Testis (tissue), 3 donors: Measurements from ENCODE around the gene SLC7A14. TPM values are rescaled to one million over a fixed set of nuclear protein-coding genes. Genes with fewer than 3 reads are reported as not detected.
A peak's percentile ranks its signal among the peaks of the same experiment; 100 is the strongest.

Experiments used
- DNase-seq: peaks from one replicate; pipeline ENCODE4 v3.0.0-alpha.2; 2019
- H3K27ac ChIP-seq, 2 donors: fragments of 200-600 bp; sonication (generic); one replicate each; pipeline ENCODE4 v1.5.1; 2019
- H3K27me3 ChIP-seq: fragments of 200-600 bp; sonication (generic); one replicate; pipeline ENCODE4 v1.5.1; 2019
- H3K36me3 ChIP-seq: fragments of 200-600 bp; sonication (generic); one replicate; pipeline ENCODE4 v1.5.1; 2017; ENCODE audit warnings: low read depth; ENCODE audit errors: missing control alignments
- H3K4me1 ChIP-seq: fragments of 200-600 bp; sonication (generic); one replicate; pipeline ENCODE4 v1.5.1; 2019
- H3K4me3 ChIP-seq, 2 donors: fragments of 200-600 bp; sonication (generic); one replicate each; pipeline ENCODE4 v1.5.1; 2017 to 2019
- H3K9me3 ChIP-seq: fragments of 200-600 bp; sonication (generic); one replicate; pipeline ENCODE4 v1.5.1; 2017
- CTCF ChIP-seq, 3 experiments: fragments of 450-650 bp in 2 of 3; fragments of 200-600 bp in 1 of 3; sonication (generic) in 1 of 3; IDR thresholded peaks; one replicate each; pipeline ENCODE4 v1.5.1; 2016 to 2019; ENCODE audit warnings: antibody characterized with exemption in 3 of 3, mild to moderate bottlenecking in 2 of 3, moderate library complexity in 1 of 3
- POLR2A ChIP-seq: fragments of 450-650 bp; IDR thresholded peaks from one replicate; pipeline ENCODE4 v1.6.1; 2017; ENCODE audit warnings: antibody characterized with exemption, mild to moderate bottlenecking, moderate library complexity
- WGBS, 2 donors: methylation state at CpG; one replicate each; pipeline ENCODE4 v1.1.5; 2018; 5-methylcytosine and 5-hydroxymethylcytosine counted together
- intact Hi-C: fragments of 100-400 bp; cut with DNase I; formaldehyde crosslinking; loops from one replicate; pipeline ENCODE4 v1.15.1; 2023; ENCODE audit warnings: low total_unique reads
- polyA plus RNA-seq: library from polyadenylated mRNA; stranded (reverse); fragments of 350-450 nt; fragmentation: Illumina TruSeq; extraction: RNeasy Lipid Tissue Mini Kit (QIAGEN cat#74804); gene quantifications from one replicate; pipeline ENCODE4 v1.2.3, GENCODE V29; 2014; ENCODE audit warnings: low read depth, low replicate concordance; ENCODE audit not compliant: insufficient read depth
- total RNA-seq, 2 donors: library from RNA; depleted of rRNA; stranded (reverse); fragments of >200 nt; gene quantifications; one replicate each; pipeline ENCODE4 v1.2.3, GENCODE V29; 2016

The SLC7A14 gene
- total and polyA plus RNA-seq, 3 donors from 2014 or later: 0.15 to 0.31 (median 0.24) TPM

GRCh38 chr3:170448584-170448983, 137.3 kb downstream of the SLC7A14 start:
- intact Hi-C loops: no loop called here
- no peaks in the 10 kb centered on the region for H3K27me3 ChIP-seq
- peaks cover 19% of the 10 kb centered on the region for H3K4me1 ChIP-seq
- no peak overlapping the region for H3K4me3 ChIP-seq
- H3K9me3 ChIP-seq: no peaks in the 10 kb centered on the region
- peak overlapping the region; percentile 68 to 75 for H3K27ac ChIP-seq
- 49 to 61% methylated on average over 3 of the region's 3 CpGs for WGBS, 2 donors
- DNase-seq: no peak
- H3K36me3 ChIP-seq: no peaks in the 10 kb centered on the region
- TF ChIP-seq POLR2A (no peak), CTCF (IDR thresholded peaks at IDR 0.05) (no peak)

GRCh38 chr3:170443457-170443856, 142.4 kb downstream of the SLC7A14 start:
- Histone ChIP-seq H3K27ac (no peak overlapping the region), H3K4me1 (peaks cover 8% of the 10 kb centered on the region), H3K36me3 (no peaks in the 10 kb centered on the region), H3K9me3 (no peaks in the 10 kb centered on the region), H3K27me3 (no peaks in the 10 kb centered on the region), H3K4me3 (no peak overlapping the region)
- DNase-seq: no peak
- intact Hi-C loops: no loop called here
- no peak for TF ChIP-seq POLR2A
- no peak for TF ChIP-seq CTCF (IDR thresholded peaks at IDR 0.05)

- intact Hi-C loops: no loop called here
- Histone ChIP-seq H3K27ac (no peak overlapping the region), H3K36me3 (no peaks in the 10 kb centered on the region), H3K9me3 (no peaks in the 10 kb centered on the region), H3K4me1 (peaks cover 10% of the 10 kb centered on the region), H3K27me3 (no peaks in the 10 kb centered on the region), H3K4me3 (no peak overlapping the region)
- no peak for DNase-seq
- no peak for TF ChIP-seq POLR2A
- TF ChIP-seq CTCF (IDR thresholded peaks at IDR 0.05): no peak
These were observed 142.9 kb downstream of the SLC7A14 start for GRCh38 chr3:170442947-170443346.

- peaks cover 19% of the 10 kb centered on the region for H3K4me1 ChIP-seq
- intact Hi-C loops: no loop called here
- H3K36me3 ChIP-seq: no peaks in the 10 kb centered on the region
- no peaks in the 10 kb centered on the region for H3K9me3 ChIP-seq
- H3K27me3 ChIP-seq: no peaks in the 10 kb centered on the region
- DNase-seq: no peak
- TF ChIP-seq POLR2A (no peak), CTCF (IDR thresholded peaks at IDR 0.05) (no peak)
- peak overlapping the region in 1 of 2 donors; percentile 25 for H3K27ac ChIP-seq
- no peak overlapping the region for H3K4me3 ChIP-seq
- 89 to 97% methylated on average over 4 of the region's 4 CpGs for WGBS, 2 donors
These were observed 144.5 kb downstream of the SLC7A14 start for GRCh38 chr3:170441412-170441811.

- peak overlapping the region in 1 of 2 donors; percentile 25 for H3K27ac ChIP-seq
- no peak for TF ChIP-seq POLR2A
- TF ChIP-seq CTCF (IDR thresholded peaks at IDR 0.05): no peak
- no peaks in the 10 kb centered on the region for H3K36me3 ChIP-seq
- WGBS, 2 donors: 91 to 98% methylated on average over 2 of the region's 2 CpGs
- peaks cover 23% of the 10 kb centered on the region for H3K4me1 ChIP-seq
- H3K9me3 ChIP-seq: no peaks in the 10 kb centered on the region
- H3K4me3 ChIP-seq: no peak overlapping the region
- DNase-seq: no peak
- intact Hi-C loops: no loop called here
- no peaks in the 10 kb centered on the region for H3K27me3 ChIP-seq
These were observed 145.5 kb downstream of the SLC7A14 start for GRCh38 chr3:170440344-170440743.
